Measurements from ENCODE around the gene ELK3.

ELK3 gene

GRCh38 chr12:96193725-96194575, at the start of gene ELK3:
Gene ELK3 (plus strand): TSS chr12:96194375.
- Histone ChIP-seq H3K4me3 (ENCODE audit: low read depth, low read length) (peak within 1 kb of the TSS; percentile 95), H3K27ac (peak within 1 kb of the TSS; percentile 98), H3K27me3 (replicated peaks) (no peaks in the 10 kb centered on the region), H3K36me3 (replicated peaks) (peaks cover 3% of the 10 kb centered on the region)
- TF ChIP-seq CTCF (IDR thresholded peaks at IDR 0.05; ENCODE audit: low read depth, low read length, missing control alignments): no peak
- in situ Hi-C loops (cut with HindIII; ENCODE audit: low pct_ligation_motif_present, low sequenced_read_pairs): no loop called here
- DNase-seq: peak; percentile 69

- no peak for DNase-seq
- H3K4me3 ChIP-seq (ENCODE audit: low read depth, low read length): no peak overlapping the region
- H3K27me3 ChIP-seq (replicated peaks): no peaks in the 10 kb centered on the region
- TF ChIP-seq CTCF (IDR thresholded peaks at IDR 0.05; ENCODE audit: low read depth, low read length, missing control alignments): no peak
- no peak overlapping the region for H3K27ac ChIP-seq
- H3K36me3 ChIP-seq (replicated peaks): no peaks in the 10 kb centered on the region
- in situ Hi-C loops (cut with HindIII; ENCODE audit: low pct_ligation_motif_present, low sequenced_read_pairs): no loop called here
Measured at GRCh38 chr12:96146747-96147146, 47.4 kb upstream of the ELK3 start.

- DNase-seq: no peak
- H3K27me3 ChIP-seq (replicated peaks): no peaks in the 10 kb centered on the region
- TF ChIP-seq CTCF (IDR thresholded peaks at IDR 0.05; ENCODE audit: low read depth, low read length, missing control alignments): no peak
- H3K4me3 ChIP-seq (ENCODE audit: low read depth, low read length): no peak overlapping the region
- no peaks in the 10 kb centered on the region for H3K36me3 ChIP-seq (replicated peaks)
- in situ Hi-C loops (cut with HindIII; ENCODE audit: low pct_ligation_motif_present, low sequenced_read_pairs): no loop called here
- H3K27ac ChIP-seq: no peak overlapping the region
Measured at GRCh38 chr12:96150442-96150841, 43.7 kb upstream of the ELK3 start.

DNA sequence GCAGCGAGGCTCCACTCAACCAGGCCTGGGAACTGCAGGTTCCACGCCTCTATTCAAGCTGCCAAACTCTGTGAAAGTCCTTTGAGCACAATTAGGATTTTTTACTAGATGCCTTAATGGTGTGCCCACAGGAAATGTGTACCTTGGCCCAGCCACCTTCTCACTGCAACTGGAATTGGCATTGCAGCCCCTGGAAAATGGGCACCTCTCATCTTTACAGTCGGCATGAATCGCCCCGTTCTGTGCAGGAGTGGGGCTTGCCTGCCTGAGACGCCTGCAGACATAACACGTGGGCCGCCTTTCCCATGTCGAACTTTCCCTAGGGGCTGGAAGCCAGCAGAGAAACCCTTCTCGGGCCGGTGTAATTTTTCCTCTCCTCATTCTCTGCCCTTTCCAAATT, 42.0 kb upstream of the ELK3 start:
- H3K4me3 ChIP-seq (ENCODE audit: low read depth, low read length): no peak overlapping the region
- DNase-seq: no peak
- no peak overlapping the region for H3K27ac ChIP-seq
- H3K27me3 ChIP-seq (replicated peaks): no peaks in the 10 kb centered on the region
- H3K36me3 ChIP-seq (replicated peaks): no peaks in the 10 kb centered on the region
- in situ Hi-C loops (cut with HindIII; ENCODE audit: low pct_ligation_motif_present, low sequenced_read_pairs): no loop called here
- no peak for TF ChIP-seq CTCF (IDR thresholded peaks at IDR 0.05; ENCODE audit: low read depth, low read length, missing control alignments)

DNA sequence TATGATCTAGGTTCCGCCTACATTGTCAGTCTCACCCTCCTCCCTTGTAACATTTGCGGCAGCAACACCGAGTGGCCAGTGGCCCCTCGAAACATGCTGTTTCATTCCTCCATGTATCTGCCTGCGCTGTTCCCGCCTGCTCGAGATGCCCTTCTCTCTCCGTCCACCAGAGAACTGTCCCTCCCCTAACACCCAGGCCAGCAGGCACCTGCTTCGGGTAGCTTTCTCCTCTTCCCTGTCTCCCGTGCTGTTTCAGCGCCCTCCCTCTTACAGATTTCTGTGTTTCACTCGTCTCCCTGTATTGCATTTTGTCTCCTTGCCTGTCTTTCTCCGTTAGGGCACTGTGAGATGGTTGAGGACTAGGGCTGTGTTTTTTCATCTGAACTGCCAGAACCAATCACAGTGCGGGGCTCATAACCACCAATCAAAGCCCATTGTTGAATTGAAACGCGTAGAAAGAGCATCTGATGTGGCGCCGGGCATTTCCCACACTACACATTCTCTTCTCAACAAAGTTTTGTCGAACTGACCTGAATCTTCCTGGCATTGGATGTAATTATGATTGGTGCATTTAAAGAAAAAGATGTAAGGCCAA, 40.9 kb upstream of the ELK3 start:
- in situ Hi-C loops (cut with HindIII; ENCODE audit: low pct_ligation_motif_present, low sequenced_read_pairs): no loop called here
- Histone ChIP-seq H3K4me3 (ENCODE audit: low read depth, low read length) (no peak overlapping the region), H3K36me3 (replicated peaks) (no peaks in the 10 kb centered on the region), H3K27ac (no peak overlapping the region), H3K27me3 (replicated peaks) (no peaks in the 10 kb centered on the region)
- TF ChIP-seq CTCF (IDR thresholded peaks at IDR 0.05; ENCODE audit: low read depth, low read length, missing control alignments): no peak
- no peak for DNase-seq

Measured in brain microvascular endothelial cell (primary cell).